C4-2B (cell line): Measurements from ENCODE around the gene ATP4B.

Experiments
- CTCF ChIP-seq: fragments of 450-650 bp; conservative IDR thresholded peaks from 2 replicates; pipeline ENCODE4 v1.5.1; 2017; ENCODE audit warnings: mild to moderate bottlenecking
- ZFX ChIP-seq: fragments of 450-650 bp; IDR thresholded peaks from 2 replicates; pipeline ENCODE4 v1.6.1; 2017

- TF ChIP-seq CTCF (no peak), ZFX (no peak)
Observed at GRCh38 chr13:113648216-113648610, 9.8 kb downstream of the ATP4B start.
